ENCODE data around the gene ZNF710. TPM values are rescaled to one million over a fixed set of nuclear protein-coding genes. Genes with fewer than 3 reads are reported as not detected.

The ZNF710 gene
- total and polyA plus RNA-seq, 9 of the 15 experiments (the other 6 are each of a cell fraction or from before 2014, with no cell fraction given): 0.56 to 14.2 (median 5.2) TPM

DNA sequence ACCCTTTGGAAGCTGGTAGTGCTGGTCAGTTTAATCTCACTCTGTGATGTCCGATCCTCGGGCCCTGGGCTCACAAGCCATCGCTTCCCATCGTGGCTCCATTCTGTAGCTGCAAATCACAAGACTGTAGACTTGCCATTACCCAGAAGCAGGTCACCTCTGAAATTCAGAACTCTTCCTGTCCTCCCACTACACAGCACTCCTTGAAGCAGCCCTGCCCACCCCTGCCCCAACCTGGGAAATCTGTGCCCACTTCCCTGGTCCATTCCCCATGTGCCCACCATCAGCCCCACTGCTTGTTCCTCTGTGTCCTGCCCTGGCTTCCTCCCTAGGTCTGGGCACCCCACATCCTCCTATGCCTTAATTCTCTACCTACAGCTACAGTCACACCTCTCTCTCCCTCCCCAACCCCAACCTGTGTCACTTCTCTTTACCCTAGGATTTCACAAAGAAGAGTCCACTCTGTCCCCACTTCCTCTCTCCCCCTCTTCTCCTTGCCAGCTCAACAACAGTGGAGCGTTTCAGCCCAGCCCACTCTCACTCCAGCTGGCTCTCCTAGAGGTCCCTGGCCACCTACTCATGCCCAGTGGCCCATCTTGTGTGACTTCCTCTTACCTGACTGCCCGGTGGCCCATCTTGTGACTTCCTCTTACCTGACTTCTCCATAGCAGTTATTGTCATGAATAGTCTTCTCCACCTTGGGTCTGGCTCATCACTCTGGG is 8.3 kb downstream of the ZNF710 start:
- WGBS (ENCODE audit: insufficient coverage, low coverage, missing lambda C conversion rate): 62% methylated on average over 6 of the region's 6 CpGs
- no peak overlapping the region for H3K4me3 ChIP-seq
- H3K4me1 ChIP-seq (replicated peaks in 1 of 2; ENCODE audit: control insufficient read depth in 2 of 2, insufficient read depth in 2 of 2, low read length in 2 of 2): peaks cover 0 to 6% of the 10 kb centered on the region in 2 experiments; a peak in 4 of 5 replicates
- in situ Hi-C loops (cut with MboI): no loop called here
- H3K9ac ChIP-seq (ENCODE audit: insufficient read depth in 1 of 2, low read depth in 2 of 2, low read length in 2 of 2): no peak overlapping the region
- CTCF ChIA-PET (ENCODE audit: low intra/inter-chr PET ratio): no interaction called here
- H3K9me3 ChIP-seq (replicated peaks; ENCODE audit: control insufficient read depth, insufficient read depth, low read depth, low read length): 0 out of 2 replicates have a peak, but pooled peaks cover 3% of the 10 kb centered on the region
- no peaks in the 10 kb centered on the region for H3K36me3 ChIP-seq (ENCODE audit: control insufficient read depth, insufficient read depth, low read length)
- no peak overlapping the region for H3K27ac ChIP-seq (ENCODE audit: extremely low read depth, low read depth, low read length)
- H3K27me3 ChIP-seq (ENCODE audit: control insufficient read depth in 2 of 2, insufficient read depth in 2 of 2, low read length in 2 of 2): no peaks in the 10 kb centered on the region
- DNase-seq (ENCODE audit: extremely low read depth in 1 of 4, low spot score in 3 of 4) (no peak), FAIRE-seq (no peak), ATAC-seq (no peak)
- no peak overlapping the region for H3K4me2 ChIP-seq (ENCODE audit: insufficient read depth, low read length)
- no peaks in the 10 kb centered on the region; the same call in 1 of the 2 replicates for H4K20me1 ChIP-seq (replicated peaks; ENCODE audit: control insufficient read depth, insufficient read depth, low read length)
- POLR2A ChIA-PET: interaction anchor here (0.9 kb wide), 1 partner anchor 23 kb away, joined by 3 read pairs; no protein-coding TSS in a partner anchor
- no TSS peak for BruUV-seq (replicated peaks)
- intact Hi-C loops (cut with micrococcal nuclease): loop anchor here (5.0 kb wide), 1 partner anchor 43 kb away; no protein-coding TSS in a partner anchor
- peaks cover 10% of the 10 kb centered on the region; the same call in 2 of the 3 replicates for H3K79me2 ChIP-seq (ENCODE audit: control insufficient read depth, insufficient read depth, low read length)
- no peaks in the 10 kb centered on the region for H3K9me1 ChIP-seq (ENCODE audit: control insufficient read depth, insufficient read depth, low read length)
- no peak overlapping the region for H2AFZ ChIP-seq (ENCODE audit: low read depth, low read length)
- TF ChIP-seq GTF2F1 (IDR thresholded peaks at IDR 0.05; ENCODE audit: low read depth, low read length) (no peak), POLR2G (IDR thresholded peaks at IDR 0.05; ENCODE audit: low read depth, low read length) (no peak), EP300 (IDR thresholded peaks at IDR 0.05; ENCODE audit: low read length) (no peak), ZNF140 (CRISPR knock-in tag; IDR thresholded peaks at IDR 0.05) (no peak), ZFX (CRISPR knock-in tag; IDR thresholded peaks at IDR 0.05) (no peak), MEF2A (IDR thresholded peaks at IDR 0.05; ENCODE audit: control insufficient read depth, low read depth, low read length) (no peak), ZNF77 (CRISPR knock-in tag; IDR thresholded peaks at IDR 0.05) (no peak), HDAC6 (IDR thresholded peaks at IDR 0.05; ENCODE audit: low read depth, low read length) (no peak), CBX5 (IDR thresholded peaks at IDR 0.05; ENCODE audit: borderline replicate concordance, low read depth) (no peak), POLR3A (IDR thresholded peaks at IDR 0.05; ENCODE audit: borderline replicate concordance, extremely low read depth, insufficient read depth, insufficient read length) (no peak), PRPF4 (IDR thresholded peaks at IDR 0.05; ENCODE audit: insufficient read depth, low read depth, low read length, poor library complexity, severe bottlenecking) (no peak), GATAD2B (IDR thresholded peaks at IDR 0.05; ENCODE audit: borderline replicate concordance) (no peak), LEF1 (IDR thresholded peaks at IDR 0.05) (no peak)
- TF ChIP-seq, protein P1, sequence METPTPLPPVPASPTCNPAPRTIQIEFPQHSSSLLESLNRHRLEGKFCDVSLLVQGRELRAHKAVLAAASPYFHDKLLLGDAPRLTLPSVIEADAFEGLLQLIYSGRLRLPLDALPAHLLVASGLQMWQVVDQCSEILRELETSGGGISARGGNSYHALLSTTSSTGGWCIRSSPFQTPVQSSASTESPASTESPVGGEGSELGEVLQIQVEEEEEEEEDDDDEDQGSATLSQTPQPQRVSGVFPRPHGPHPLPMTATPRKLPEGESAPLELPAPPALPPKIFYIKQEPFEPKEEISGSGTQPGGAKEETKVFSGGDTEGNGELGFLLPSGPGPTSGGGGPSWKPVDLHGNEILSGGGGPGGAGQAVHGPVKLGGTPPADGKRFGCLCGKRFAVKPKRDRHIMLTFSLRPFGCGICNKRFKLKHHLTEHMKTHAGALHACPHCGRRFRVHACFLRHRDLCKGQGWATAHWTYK (CRISPR knock-in tag; IDR thresholded peaks at IDR 0.05): no peak
- TF ChIP-seq, protein P2, sequence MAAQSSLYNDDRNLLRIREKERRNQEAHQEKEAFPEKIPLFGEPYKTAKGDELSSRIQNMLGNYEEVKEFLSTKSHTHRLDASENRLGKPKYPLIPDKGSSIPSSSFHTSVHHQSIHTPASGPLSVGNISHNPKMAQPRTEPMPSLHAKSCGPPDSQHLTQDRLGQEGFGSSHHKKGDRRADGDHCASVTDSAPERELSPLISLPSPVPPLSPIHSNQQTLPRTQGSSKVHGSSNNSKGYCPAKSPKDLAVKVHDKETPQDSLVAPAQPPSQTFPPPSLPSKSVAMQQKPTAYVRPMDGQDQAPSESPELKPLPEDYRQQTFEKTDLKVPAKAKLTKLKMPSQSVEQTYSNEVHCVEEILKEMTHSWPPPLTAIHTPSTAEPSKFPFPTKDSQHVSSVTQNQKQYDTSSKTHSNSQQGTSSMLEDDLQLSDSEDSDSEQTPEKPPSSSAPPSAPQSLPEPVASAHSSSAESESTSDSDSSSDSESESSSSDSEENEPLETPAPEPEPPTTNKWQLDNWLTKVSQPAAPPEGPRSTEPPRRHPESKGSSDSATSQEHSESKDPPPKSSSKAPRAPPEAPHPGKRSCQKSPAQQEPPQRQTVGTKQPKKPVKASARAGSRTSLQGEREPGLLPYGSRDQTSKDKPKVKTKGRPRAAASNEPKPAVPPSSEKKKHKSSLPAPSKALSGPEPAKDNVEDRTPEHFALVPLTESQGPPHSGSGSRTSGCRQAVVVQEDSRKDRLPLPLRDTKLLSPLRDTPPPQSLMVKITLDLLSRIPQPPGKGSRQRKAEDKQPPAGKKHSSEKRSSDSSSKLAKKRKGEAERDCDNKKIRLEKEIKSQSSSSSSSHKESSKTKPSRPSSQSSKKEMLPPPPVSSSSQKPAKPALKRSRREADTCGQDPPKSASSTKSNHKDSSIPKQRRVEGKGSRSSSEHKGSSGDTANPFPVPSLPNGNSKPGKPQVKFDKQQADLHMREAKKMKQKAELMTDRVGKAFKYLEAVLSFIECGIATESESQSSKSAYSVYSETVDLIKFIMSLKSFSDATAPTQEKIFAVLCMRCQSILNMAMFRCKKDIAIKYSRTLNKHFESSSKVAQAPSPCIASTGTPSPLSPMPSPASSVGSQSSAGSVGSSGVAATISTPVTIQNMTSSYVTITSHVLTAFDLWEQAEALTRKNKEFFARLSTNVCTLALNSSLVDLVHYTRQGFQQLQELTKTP (IDR thresholded peaks at IDR 0.05; ENCODE audit: low read depth in 1 of 2, partially characterized antibody in 2 of 2): no peak
- TF ChIP-seq, protein P3, sequence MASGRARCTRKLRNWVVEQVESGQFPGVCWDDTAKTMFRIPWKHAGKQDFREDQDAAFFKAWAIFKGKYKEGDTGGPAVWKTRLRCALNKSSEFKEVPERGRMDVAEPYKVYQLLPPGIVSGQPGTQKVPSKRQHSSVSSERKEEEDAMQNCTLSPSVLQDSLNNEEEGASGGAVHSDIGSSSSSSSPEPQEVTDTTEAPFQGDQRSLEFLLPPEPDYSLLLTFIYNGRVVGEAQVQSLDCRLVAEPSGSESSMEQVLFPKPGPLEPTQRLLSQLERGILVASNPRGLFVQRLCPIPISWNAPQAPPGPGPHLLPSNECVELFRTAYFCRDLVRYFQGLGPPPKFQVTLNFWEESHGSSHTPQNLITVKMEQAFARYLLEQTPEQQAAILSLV (tag; IDR thresholded peaks at IDR 0.05): no peak

All from K562 (cell line).